NB4 (cell line): ENCODE data around the gene LANCL2.

ENCODE experiments used
- DNase-seq: peaks from one replicate; pipeline ENCODE4 v3.0.0; 2010; ENCODE audit warnings: low read depth
- H3K4me3 ChIP-seq: one replicate; pipeline ENCODE4 v1.5.1; 2011; ENCODE audit warnings: mild to moderate bottlenecking, low read depth, low read length, moderate library complexity
- MAX ChIP-seq: IDR thresholded peaks from 2 replicates; pipeline ENCODE4 v1.6.1; 2011; ENCODE audit warnings: low read depth, low read length
- MYC ChIP-seq: IDR thresholded peaks from 2 replicates; pipeline ENCODE4 v1.6.1; 2011; ENCODE audit warnings: low read depth, low read length
- POLR2A ChIP-seq: IDR thresholded peaks from 2 replicates; pipeline ENCODE4 v1.6.1; 2011; ENCODE audit warnings: mild to moderate bottlenecking; ENCODE audit not compliant: insufficient read length; ENCODE audit errors: extremely low read depth
- TF ChIP-seq, protein P1 (sequence below): IDR thresholded peaks from one replicate; pipeline ENCODE4 v1.5.1; 2012; ENCODE audit warnings: low read depth, low read length

LANCL2 gene

GRCh38 chr7:55405856-55406541, 40.9 kb downstream of the LANCL2 start:
- DNase-seq, result no peak
- TF ChIP-seq, protein P1, sequence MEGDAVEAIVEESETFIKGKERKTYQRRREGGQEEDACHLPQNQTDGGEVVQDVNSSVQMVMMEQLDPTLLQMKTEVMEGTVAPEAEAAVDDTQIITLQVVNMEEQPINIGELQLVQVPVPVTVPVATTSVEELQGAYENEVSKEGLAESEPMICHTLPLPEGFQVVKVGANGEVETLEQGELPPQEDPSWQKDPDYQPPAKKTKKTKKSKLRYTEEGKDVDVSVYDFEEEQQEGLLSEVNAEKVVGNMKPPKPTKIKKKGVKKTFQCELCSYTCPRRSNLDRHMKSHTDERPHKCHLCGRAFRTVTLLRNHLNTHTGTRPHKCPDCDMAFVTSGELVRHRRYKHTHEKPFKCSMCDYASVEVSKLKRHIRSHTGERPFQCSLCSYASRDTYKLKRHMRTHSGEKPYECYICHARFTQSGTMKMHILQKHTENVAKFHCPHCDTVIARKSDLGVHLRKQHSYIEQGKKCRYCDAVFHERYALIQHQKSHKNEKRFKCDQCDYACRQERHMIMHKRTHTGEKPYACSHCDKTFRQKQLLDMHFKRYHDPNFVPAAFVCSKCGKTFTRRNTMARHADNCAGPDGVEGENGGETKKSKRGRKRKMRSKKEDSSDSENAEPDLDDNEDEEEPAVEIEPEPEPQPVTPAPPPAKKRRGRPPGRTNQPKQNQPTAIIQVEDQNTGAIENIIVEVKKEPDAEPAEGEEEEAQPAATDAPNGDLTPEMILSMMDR, result no peak
- no peak for TF ChIP-seq POLR2A
- TF ChIP-seq MAX, result no peak
- TF ChIP-seq MYC, result no peak
- H3K4me3 ChIP-seq, result no peak overlapping the region

- no peak overlapping the region for H3K4me3 ChIP-seq
- TF ChIP-seq MYC, result no peak
- TF ChIP-seq, protein P1, result no peak
- no peak for TF ChIP-seq MAX
- no peak for TF ChIP-seq POLR2A
- DNase-seq, result peak; percentile 52
Observed at GRCh38 chr7:55409482-55410225, 44.5 kb downstream of the LANCL2 start.

DNA sequence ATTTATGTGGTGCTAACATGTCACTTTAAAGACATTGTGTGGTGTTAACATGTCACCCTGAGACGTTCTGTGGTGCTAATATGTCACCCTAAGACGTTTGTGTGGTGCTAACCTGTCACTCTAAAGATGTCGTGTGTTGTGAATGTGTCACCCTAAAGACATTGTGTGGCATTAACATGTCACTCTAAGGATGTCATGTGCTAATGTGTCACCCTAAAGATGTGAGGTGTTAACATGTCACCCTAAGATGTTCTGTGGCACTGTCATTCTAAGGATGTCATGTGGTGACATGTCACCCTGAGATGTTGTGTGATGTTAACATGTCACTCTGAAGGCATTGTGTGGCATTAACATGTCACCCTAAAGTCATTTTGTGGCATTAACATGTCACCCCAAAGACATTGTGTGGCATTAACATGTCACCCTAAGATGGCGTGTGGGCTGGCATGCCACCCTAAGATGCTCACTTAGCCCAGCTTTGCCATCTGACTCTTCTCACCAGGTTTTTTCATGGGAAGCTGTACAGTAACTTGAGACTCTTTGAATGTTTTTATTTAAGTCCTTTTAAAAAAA, 45.6 kb downstream of the LANCL2 start:
- TF ChIP-seq, protein P1, result no peak
- TF ChIP-seq MYC (no peak), MAX (no peak), POLR2A (no peak)
- H3K4me3 ChIP-seq, result no peak overlapping the region
- no peak for DNase-seq

GRCh38 chr7:55411844-55412243, 46.7 kb downstream of the LANCL2 start:
- H3K4me3 ChIP-seq, result no peak overlapping the region
- DNase-seq, result no peak
- no peak for TF ChIP-seq MYC
- no peak for TF ChIP-seq MAX
- no peak for TF ChIP-seq POLR2A
- TF ChIP-seq, protein P1, result no peak

DNA sequence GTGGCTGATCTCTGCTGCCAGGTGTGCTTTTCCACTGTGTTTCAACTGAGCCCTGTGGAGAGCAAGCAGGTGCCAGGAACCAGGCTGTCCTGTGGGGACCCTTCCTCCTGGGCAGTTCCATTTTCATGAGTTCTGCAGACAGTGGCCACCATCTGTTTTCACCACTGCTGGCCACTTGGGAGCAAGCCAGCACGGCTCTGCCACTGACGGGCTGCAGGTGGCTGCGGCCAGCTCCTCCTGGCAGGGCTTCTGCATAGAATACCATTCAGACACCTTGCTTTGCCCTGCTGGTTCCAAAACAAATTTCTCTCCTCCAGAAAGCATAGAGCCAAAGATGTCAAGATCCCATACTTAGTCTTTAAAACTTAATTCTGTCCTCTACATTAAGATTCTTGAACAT, 48.3 kb downstream of the LANCL2 start:
- H3K4me3 ChIP-seq, result no peak overlapping the region
- TF ChIP-seq MYC (no peak), MAX (no peak), POLR2A (no peak)
- TF ChIP-seq, protein P1, result no peak
- DNase-seq, result no peak
